Vagina (tissue), 2 donors: ENCODE results near the gene ZNF324B.

Experiments
- CTCF ChIP-seq, 3 experiments: fragments of 450-650 bp in 2 of 3; fragments of 200-600 bp in 1 of 3; sonication (generic) in 1 of 3; IDR thresholded peaks; one replicate each; pipeline ENCODE4 v1.5.1; 2017 to 2019; ENCODE audit warnings: antibody characterized with exemption in 3 of 3, mild to moderate bottlenecking in 2 of 3, moderate library complexity in 2 of 3
- POLR2A ChIP-seq, 2 donors: fragments of 450-650 bp; IDR thresholded peaks; one replicate each; pipeline ENCODE4 v1.6.1; 2017; ENCODE audit warnings: antibody characterized with exemption in 2 of 2, mild to moderate bottlenecking in 2 of 2, moderate library complexity in 2 of 2
- POLR2AphosphoS5 ChIP-seq, 2 donors: sonication (generic); formaldehyde crosslinking; IDR thresholded peaks; one replicate each; pipeline ENCODE4 v1.9.0; 2017; ENCODE audit warnings: antibody characterized with exemption in 2 of 2, mild to moderate bottlenecking in 2 of 2, low read depth in 1 of 2; ENCODE audit not compliant: insufficient read depth in 1 of 2

GRCh38 chr19:58500242-58500641, 48.8 kb downstream of the ZNF324B start:
- TF ChIP-seq POLR2A (IDR thresholded peaks at IDR 0.05) (no peak), CTCF (IDR thresholded peaks at IDR 0.05) (no peak), POLR2AphosphoS5 (IDR thresholded peaks at IDR 0.05; ENCODE audit: insufficient read depth in 1 of 2, low read depth in 1 of 2) (no peak)
